Naive thymus-derived CD8-positive, alpha-beta T cell (primary cell): Measurements from ENCODE around the gene TMEM101. TPM values are rescaled to one million over a fixed set of nuclear protein-coding genes. Genes with fewer than 3 reads are reported as not detected.
"Not testable (repeated sequence)": the region's sequence is repeated elsewhere in the genome, so short reads cannot be mapped to it uniquely, and the experiment has no call there.

ENCODE experiments used
- ATAC-seq, 2 donors: fragments of 150-1000 bp; cut with Tn5 transposase in 1 of 2; sonication (Bioruptor Pico), chemical (Tn5 transposase) in 1 of 2; 1 replicate in 1 of 2; 2 replicates in 1 of 2; pipeline ENCODE4 v1.10.0; 2021; ENCODE audit warnings: mild to moderate bottlenecking in 2 of 2, moderate library complexity in 2 of 2
- POLR2A ChIA-PET: fragments of 350-600 bp; sonication (Branson Sonifier 250); formaldehyde crosslinking; loops from one replicate; lab custom pipeline; 2021; ENCODE audit warnings: antibody characterized with exemption; lab: Charles Lee
- DNase-seq, 10 donors: peaks; one replicate each; pipeline versions ENCODE4 v3.0.0 to v3.0.0-alpha.2; 2020 to 2022
- H3K27ac Mint-ChIP-seq, 10 donors: one replicate each; pipeline ENCODE4 v1.8.0; 2020 to 2022; ENCODE audit warnings: mild to moderate bottlenecking in 10 of 10, mixed read lengths in 10 of 10, moderate library complexity in 4 of 10, inconsistent platforms in 1 of 10
- H3K27me3 Mint-ChIP-seq, 5 donors: one replicate each; pipeline ENCODE4 v1.8.0; 2021 to 2022; ENCODE audit warnings: mixed read lengths in 5 of 5
- H3K36me3 Mint-ChIP-seq, 3 donors: one replicate each; pipeline ENCODE4 v1.8.0; 2020 to 2022; ENCODE audit warnings: mixed read lengths in 3 of 3, mild to moderate bottlenecking in 2 of 3, inconsistent platforms in 1 of 3
- H3K4me1 Mint-ChIP-seq, 4 donors: one replicate each; pipeline ENCODE4 v1.8.0; 2021 to 2022; ENCODE audit warnings: mixed read lengths in 4 of 4
- H3K4me3 Mint-ChIP-seq, 10 donors: one replicate each; pipeline ENCODE4 v1.8.0; 2020 to 2022; ENCODE audit warnings: mild to moderate bottlenecking in 10 of 10, mixed read lengths in 10 of 10, moderate library complexity in 6 of 10, inconsistent platforms in 1 of 10
- H3K9me3 Mint-ChIP-seq, 9 donors: one replicate each; pipeline ENCODE4 v1.8.0; 2020 to 2022; ENCODE audit warnings: mixed read lengths in 9 of 9, mild to moderate bottlenecking in 3 of 9, inconsistent platforms in 1 of 9, moderate library complexity in 1 of 9
- polyA plus RNA-seq, 3 donors: library from polyadenylated mRNA; unstranded; fragments of 300-500 nt; fragmentation: Illumina TruSeq; gene quantifications; one replicate each; pipeline ENCODE4 v1.2.3, GENCODE V29; 2021
- total RNA-seq, 8 experiments: library from RNA in 2 of 8; stranded (reverse) in 2 of 8; gene quantifications; one replicate each; pipeline ENCODE4 v1.2.3 and lab custom pipeline; 2021 to 2026

The TMEM101 gene
- total and polyA plus RNA-seq, 5 experiments from 2014 or later, result 23.6 to 28.8 (median 27.1) TPM

DNA sequence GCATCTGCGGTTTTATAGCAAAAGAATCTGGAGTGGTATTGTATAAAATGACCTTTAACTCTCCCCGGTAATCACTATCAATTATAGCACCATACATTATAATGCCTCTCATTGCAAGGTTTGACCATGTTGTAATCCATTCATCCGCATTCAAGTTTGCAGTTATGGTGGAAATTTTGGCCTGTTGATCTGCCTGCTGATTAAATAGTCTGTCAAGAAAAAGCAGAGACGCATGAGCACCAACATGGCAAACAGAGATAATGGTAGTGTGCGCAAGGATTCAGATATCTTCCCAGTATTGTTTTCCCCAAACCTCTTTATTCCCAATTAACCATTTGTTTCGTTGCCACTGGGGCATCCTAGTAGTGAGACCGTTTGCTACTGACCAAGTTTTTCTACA is 6.5 kb upstream of the TMEM101 start:
- H3K4me3 Mint-ChIP-seq, H3K36me3 Mint-ChIP-seq, ATAC-seq, H3K4me1 Mint-ChIP-seq, H3K27me3 Mint-ChIP-seq, H3K27ac Mint-ChIP-seq, DNase-seq, POLR2A ChIA-PET, H3K9me3 Mint-ChIP-seq: not testable (repeated sequence)

DNA sequence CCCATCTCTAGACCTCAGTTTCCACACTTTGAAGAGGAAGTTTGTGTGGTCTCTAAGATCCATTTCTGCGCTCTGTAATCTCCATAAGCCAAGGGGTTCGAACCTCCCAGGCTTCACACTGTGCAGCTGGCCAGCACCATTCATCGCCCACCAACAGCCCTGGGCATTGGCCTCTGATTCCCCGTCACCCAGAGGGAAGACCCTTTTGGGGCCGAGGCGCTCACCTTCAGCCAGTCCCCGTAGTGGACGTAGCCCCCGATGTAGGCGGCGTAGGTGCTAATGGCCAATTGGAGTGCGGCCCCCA is 678 bp downstream of the TMEM101 start:
- ATAC-seq (no peak), DNase-seq (no peak)
- POLR2A ChIA-PET, result interaction anchor here (0.9 to 1.0 kb wide), 3 partner anchors 52 to 646 kb away, joined by 3 read pairs; partner anchors contain the start of gene G6PC3
- peaks cover 0 to 22% (median 11%) of the 10 kb centered on the region in 3 donors for H3K36me3 Mint-ChIP-seq
- peaks cover 9 to 20% (median 17%) of the 10 kb centered on the region in 4 donors for H3K4me1 Mint-ChIP-seq
- H3K4me3 Mint-ChIP-seq, result peak overlapping the region; percentile 94 to 100 (median 99)
- H3K9me3 Mint-ChIP-seq, result no peaks in the 10 kb centered on the region
- H3K27me3 Mint-ChIP-seq, result no peaks in the 10 kb centered on the region
- peak overlapping the region in 8 of 10 donors; percentile 87 to 99 (median 94) for H3K27ac Mint-ChIP-seq

DNA sequence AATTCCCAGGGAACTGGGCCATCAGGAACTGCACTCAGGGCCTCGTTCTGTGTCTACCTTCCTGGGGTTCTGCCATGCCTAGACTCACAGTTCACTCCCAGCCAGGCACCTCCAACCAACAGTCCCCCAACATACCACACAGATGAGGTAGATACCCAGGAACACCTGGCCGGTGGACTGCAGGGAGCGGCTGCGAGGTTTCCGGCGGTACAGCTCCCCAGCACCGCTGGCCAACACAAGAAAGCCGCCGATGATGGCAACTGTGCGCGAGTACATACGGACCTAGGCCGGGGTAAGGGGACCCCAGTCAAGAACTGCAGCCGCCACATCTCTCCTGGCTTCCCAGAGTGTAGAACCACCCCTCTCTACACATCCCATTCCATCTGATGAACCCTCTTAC is 1.9 kb downstream of the TMEM101 start:
- peaks cover 0 to 4% (median 0%) of the 10 kb centered on the region in 5 donors for H3K27me3 Mint-ChIP-seq
- H3K36me3 Mint-ChIP-seq, result peaks cover 0 to 22% (median 11%) of the 10 kb centered on the region in 3 donors
- POLR2A ChIA-PET, result no interaction called here
- H3K4me1 Mint-ChIP-seq, result peaks cover 14 to 27% (median 24%) of the 10 kb centered on the region in 4 donors
- ATAC-seq (no peak), DNase-seq (no peak)
- no peaks in the 10 kb centered on the region for H3K9me3 Mint-ChIP-seq
- H3K27ac Mint-ChIP-seq, result peak overlapping the region in 1 of 10 donors; percentile 58
- H3K4me3 Mint-ChIP-seq, result peak overlapping the region in 8 of 10 donors; percentile 29 to 94 (median 64)

DNA sequence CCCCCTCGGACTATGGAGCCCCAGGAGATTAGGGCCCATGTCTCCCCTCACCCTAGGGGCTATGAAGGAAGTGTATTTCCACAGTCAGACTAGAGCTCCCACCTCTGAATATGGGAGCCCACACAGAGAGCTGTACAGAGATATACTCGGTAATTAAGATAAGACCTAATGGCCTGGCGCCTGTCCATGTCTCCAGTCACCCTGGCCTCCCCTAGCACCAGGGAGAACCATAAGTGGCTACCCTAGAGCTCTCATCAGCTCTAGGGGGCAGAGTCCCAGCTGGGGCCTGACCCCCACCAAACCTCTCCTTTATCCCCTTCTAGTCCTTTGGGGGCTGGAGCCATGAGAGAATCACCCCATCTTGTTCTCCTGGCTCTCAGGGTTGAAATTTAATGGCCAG is 2.4 kb downstream of the TMEM101 start:
- ATAC-seq, result no peak
- peak overlapping the region in 1 of 10 donors; percentile 45 for H3K4me3 Mint-ChIP-seq
- peaks cover 16 to 30% (median 28%) of the 10 kb centered on the region in 4 donors for H3K4me1 Mint-ChIP-seq
- no peaks in the 10 kb centered on the region for H3K9me3 Mint-ChIP-seq
- POLR2A ChIA-PET, result no interaction called here
- DNase-seq, result no peak
- peaks cover 0 to 22% (median 11%) of the 10 kb centered on the region in 3 donors for H3K36me3 Mint-ChIP-seq
- H3K27ac Mint-ChIP-seq, result peak overlapping the region in 1 of 10 donors; percentile 58
- H3K27me3 Mint-ChIP-seq, result peaks cover 0 to 6% (median 0%) of the 10 kb centered on the region in 5 donors

DNA sequence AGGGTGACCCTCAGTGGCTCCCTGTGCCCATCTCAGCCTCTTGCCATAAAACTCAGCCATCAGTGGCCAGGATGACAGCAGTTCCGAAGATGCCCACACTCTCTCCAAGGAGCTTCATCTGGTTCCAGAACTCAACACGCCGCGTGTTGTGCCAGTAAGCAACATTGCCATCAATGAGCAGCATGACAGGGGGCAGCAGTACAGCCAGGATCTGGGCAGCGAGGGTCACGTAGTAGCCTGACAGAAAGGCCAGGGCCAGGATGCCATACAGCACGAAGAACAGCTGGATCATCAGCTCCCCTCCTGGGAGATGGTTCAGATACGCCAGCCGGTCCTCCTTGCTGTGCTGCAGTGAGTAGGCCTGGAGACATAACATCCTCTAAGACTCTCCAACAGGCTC is 2.9 kb downstream of the TMEM101 start:
- Mint-ChIP-seq H3K27ac (no peak overlapping the region), H3K4me1 (peaks cover 18 to 34% (median 30%) of the 10 kb centered on the region in 4 donors), H3K9me3 (no peaks in the 10 kb centered on the region), H3K4me3 (peak overlapping the region in 1 of 10 donors; percentile 7), H3K36me3 (peaks cover 0 to 22% (median 11%) of the 10 kb centered on the region in 3 donors), H3K27me3 (peaks cover 0 to 6% (median 0%) of the 10 kb centered on the region in 5 donors)
- ATAC-seq (no peak), DNase-seq (no peak)
- POLR2A ChIA-PET, result no interaction called here

DNA sequence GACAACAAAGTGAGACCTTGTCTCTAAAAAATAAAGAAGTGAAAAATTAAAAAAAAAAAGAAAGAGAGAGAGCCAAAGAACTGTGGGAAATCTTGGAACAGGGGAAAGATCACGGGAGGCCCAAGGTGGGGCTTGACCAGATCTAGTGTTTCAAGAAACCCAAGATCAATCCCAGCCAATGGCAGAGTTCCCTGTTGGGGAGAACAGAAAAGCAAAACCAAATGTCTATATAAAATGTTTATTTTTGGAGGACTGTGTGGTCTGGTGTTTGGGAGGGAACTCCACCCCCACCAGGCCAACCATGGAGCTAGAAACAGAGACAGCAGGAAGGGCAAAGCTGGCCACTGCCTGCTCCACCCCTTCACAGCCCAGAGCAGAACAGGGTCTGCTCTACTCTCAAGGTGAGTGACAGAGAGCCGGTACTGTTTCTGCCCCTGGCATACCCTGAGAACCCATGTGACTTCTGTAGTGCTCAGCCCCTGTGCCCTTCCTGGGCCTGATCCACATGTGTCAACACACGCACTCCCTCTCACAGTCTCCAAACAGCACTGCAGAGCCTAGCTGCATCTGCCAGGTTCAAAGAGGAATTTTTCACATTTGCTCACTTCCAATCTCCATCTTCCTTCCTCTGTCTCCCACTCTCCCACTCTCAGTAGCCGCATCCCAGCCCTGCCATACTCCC is 3.7 kb downstream of the TMEM101 start:
- POLR2A ChIA-PET, result no interaction called here
- no peak overlapping the region for H3K27ac Mint-ChIP-seq
- ATAC-seq (no peak), DNase-seq (no peak)
- H3K9me3 Mint-ChIP-seq, result no peaks in the 10 kb centered on the region
- H3K36me3 Mint-ChIP-seq, result peaks cover 0 to 22% (median 11%) of the 10 kb centered on the region in 3 donors
- peak overlapping the region in 1 of 10 donors; percentile 9 for H3K4me3 Mint-ChIP-seq
- H3K4me1 Mint-ChIP-seq, result peaks cover 20 to 39% (median 37%) of the 10 kb centered on the region in 4 donors
- peaks cover 0 to 8% (median under 1%) of the 10 kb centered on the region in 5 donors for H3K27me3 Mint-ChIP-seq

DNA sequence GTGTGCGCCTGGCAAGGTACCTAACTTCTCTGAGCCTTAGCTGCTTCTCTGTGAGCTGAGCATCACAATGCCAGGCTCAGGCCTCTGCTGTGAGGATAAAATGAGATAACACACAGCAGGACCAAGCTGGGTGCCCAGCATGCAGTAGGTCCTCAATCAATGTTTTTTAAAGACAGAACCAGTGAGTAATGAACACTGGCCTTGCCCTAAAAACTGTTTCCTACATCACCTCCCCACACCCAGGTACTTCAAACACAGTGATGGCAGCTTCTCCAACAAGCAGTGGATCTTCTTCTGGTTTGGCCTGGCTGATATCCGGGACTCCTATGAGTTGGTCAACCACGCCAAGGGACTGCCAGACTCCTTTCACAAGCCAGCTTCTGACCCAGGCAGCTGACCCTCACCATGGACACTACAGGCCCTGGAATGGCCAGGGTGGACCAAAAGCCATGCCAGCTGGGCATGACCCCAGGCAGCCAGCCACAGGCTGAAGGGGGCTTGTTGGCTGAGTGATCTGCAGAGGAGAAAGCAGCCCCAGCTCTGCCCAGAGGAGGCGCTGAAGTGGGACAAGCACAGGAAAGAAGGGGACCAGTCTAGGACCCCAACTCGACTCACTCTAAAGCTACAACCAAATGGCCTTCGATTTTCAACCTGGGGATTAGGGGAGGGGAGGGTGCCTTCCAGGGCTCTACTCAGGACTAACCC is 6.4 kb downstream of the TMEM101 start:
- peak overlapping the region; percentile 78 to 91 (median 89) for H3K4me3 Mint-ChIP-seq
- peaks cover 18 to 31% (median 29%) of the 10 kb centered on the region in 4 donors for H3K4me1 Mint-ChIP-seq
- no peaks in the 10 kb centered on the region for H3K9me3 Mint-ChIP-seq
- H3K27ac Mint-ChIP-seq, result peak overlapping the region in 8 of 10 donors; percentile 22 to 83 (median 63)
- H3K27me3 Mint-ChIP-seq, result peaks cover 0 to 11% (median 2%) of the 10 kb centered on the region in 5 donors
- POLR2A ChIA-PET, result interaction anchor here (1.0 kb wide), 1 partner anchor 524 kb away, joined by 4 read pairs; the partner anchor contains the start of gene DHX8
- ATAC-seq (no peak), DNase-seq (no peak)
- peaks cover 0 to 22% (median 11%) of the 10 kb centered on the region in 3 donors for H3K36me3 Mint-ChIP-seq

DNA sequence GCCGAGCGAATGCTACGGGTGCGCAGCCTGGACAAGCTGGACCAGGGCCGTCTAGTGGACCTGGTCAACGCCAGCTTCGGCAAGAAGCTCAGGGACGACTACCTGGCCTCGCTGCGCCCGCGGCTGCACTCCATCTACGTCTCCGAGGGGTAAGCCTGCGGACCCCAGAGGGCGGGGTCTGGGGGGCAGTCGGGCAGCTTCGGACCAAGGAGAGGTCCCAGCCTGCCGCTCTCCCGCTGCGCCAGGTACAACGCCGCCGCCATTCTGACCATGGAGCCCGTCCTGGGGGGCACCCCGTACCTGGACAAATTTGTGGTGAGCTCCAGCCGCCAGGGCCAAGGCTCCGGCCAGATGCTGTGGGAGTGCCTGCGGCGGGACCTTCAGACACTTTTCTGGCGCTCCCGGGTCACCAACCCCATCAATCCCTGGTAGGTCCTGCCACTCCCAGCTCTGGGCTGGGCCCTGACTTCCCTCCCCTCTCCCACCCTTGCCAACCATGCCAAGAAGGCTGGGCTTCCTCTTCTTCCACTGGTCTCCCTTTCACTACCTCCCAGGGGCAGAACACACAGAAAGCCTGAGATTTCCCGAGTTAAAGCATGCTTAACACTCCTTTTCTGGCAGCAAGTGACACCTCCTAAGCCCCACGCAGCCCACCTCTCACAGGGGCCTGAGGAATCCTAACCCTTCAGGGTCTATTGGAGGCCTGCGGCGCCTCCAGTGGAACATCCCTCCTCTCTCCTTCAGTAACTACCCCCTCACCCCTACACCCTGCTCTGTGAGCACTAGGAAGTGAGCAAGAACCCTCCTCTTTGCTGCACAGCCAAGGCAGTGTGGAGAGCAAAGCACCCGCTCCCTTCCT is 7.2 kb downstream of the TMEM101 start:
- H3K27ac Mint-ChIP-seq, result peak overlapping the region; percentile 63 to 87 (median 72)
- POLR2A ChIA-PET, result interaction anchor here (0.6 to 1.4 kb wide), 3 partner anchors 70 to 524 kb away, joined by 3 to 4 read pairs (median 3); partner anchors contain the start of gene DHX8
- H3K27me3 Mint-ChIP-seq, result peaks cover 0 to 11% (median 2%) of the 10 kb centered on the region in 5 donors
- ATAC-seq (no peak), DNase-seq (peak in 1 of 10 donors; percentile 12)
- peaks cover 0 to 22% (median 11%) of the 10 kb centered on the region in 3 donors for H3K36me3 Mint-ChIP-seq
- peaks cover 18 to 31% (median 27%) of the 10 kb centered on the region in 4 donors for H3K4me1 Mint-ChIP-seq
- no peaks in the 10 kb centered on the region for H3K9me3 Mint-ChIP-seq
- H3K4me3 Mint-ChIP-seq, result peak overlapping the region; percentile 78 to 95 (median 90)

DNA sequence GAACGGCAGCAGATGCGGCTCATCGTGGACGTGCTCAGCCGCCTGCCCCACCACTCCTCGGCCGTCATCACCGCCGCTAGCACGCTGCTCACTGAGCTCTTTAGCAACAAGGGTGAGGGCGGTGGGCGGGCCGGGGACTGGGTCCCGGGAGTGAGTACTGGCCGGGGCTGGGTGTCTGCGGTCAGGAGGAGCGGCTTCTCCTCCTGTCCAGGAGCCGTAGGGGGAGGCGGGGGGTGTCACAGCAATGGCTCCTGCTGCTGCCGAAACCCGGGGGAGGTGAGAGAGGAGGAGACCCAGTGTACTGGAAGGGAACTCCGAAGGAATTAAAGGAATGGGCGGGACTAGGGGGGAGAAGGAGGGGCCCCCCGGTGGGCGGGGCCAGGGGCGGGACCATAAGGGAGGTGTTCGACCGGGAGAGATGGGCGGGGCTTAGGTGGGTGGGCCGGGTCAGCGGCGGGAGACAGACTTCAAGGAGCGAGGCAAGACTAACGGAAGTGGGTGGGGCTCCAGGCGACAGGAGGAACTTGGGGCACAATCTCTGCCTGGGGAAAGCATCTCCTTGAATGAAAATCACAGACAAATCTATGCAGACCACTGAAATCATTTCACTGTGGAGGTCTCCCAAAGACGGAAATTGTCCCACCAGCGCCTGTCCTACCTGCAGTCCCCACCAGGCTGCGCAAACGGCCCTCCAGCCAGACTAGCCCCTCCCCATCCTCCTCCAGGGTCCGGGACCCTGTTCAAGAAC is 8.0 kb downstream of the TMEM101 start:
- Mint-ChIP-seq H3K4me3 (peak overlapping the region; percentile 78 to 95 (median 90)), H3K36me3 (peaks cover 0 to 22% (median 11%) of the 10 kb centered on the region in 3 donors), H3K4me1 (peaks cover 18 to 31% (median 27%) of the 10 kb centered on the region in 4 donors), H3K27me3 (peaks cover 0 to 11% (median 2%) of the 10 kb centered on the region in 5 donors), H3K9me3 (no peaks in the 10 kb centered on the region), H3K27ac (peak overlapping the region in 9 of 10 donors; percentile 53 to 87 (median 74))
- POLR2A ChIA-PET, result interaction anchor here (0.6 to 2.4 kb wide), 4 partner anchors 8 to 1183 kb away, joined by 3 to 8 read pairs (median 3); partner anchors contain the start of genes BECN1 and TMEM101
- ATAC-seq (peak; percentile 73 to 79), DNase-seq (peak; percentile 81 to 98 (median 90))

DNA sequence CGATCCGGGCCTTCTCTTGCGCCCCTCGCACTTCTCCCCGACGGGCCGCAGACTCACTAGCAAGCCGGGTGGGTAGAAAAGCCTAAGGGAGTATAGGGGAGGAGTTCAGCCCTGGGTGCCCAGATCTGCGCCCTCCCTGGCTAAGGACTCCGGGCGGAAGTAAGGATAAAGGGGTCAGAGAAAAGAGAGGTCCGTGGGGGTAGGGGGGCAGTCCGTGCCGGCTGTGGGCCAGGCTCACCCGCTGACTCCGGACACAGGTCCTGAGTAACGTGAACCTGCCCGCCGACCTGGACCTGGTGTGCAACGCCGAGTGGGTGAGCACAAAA is 8.5 kb downstream of the TMEM101 start:
- H3K27ac Mint-ChIP-seq, result peak overlapping the region in 6 of 10 donors; percentile 3 to 82 (median 72)
- H3K36me3 Mint-ChIP-seq, result peaks cover 0 to 16% (median 7%) of the 10 kb centered on the region in 3 donors
- peaks cover 0 to 11% (median 2%) of the 10 kb centered on the region in 5 donors for H3K27me3 Mint-ChIP-seq
- peaks cover 16 to 28% (median 25%) of the 10 kb centered on the region in 4 donors for H3K4me1 Mint-ChIP-seq
- H3K4me3 Mint-ChIP-seq, result peak overlapping the region; percentile 78 to 95 (median 90)
- no peaks in the 10 kb centered on the region for H3K9me3 Mint-ChIP-seq
- ATAC-seq, result peak; percentile 24 to 26
- peak in 3 of 10 donors; percentile 2 to 33 (median 22) for DNase-seq
- POLR2A ChIA-PET, result interaction anchor here (0.8 to 2.4 kb wide), 4 partner anchors 9 to 1182 kb away, joined by 3 to 8 read pairs (median 4); partner anchors contain the start of genes BECN1 and TMEM101
